NCI-H1048 (cell line): ENCODE results near the gene SNF8.
"Not testable (repeated sequence)": the region's sequence is repeated elsewhere in the genome, so short reads cannot be mapped to it uniquely, and the experiment has no call there.

Experiments used
- DNase-seq: peaks from one replicate; lab custom pipeline; 2025; lab: John Stamatoyannopoulos, UW

SNF8 gene, protein sequence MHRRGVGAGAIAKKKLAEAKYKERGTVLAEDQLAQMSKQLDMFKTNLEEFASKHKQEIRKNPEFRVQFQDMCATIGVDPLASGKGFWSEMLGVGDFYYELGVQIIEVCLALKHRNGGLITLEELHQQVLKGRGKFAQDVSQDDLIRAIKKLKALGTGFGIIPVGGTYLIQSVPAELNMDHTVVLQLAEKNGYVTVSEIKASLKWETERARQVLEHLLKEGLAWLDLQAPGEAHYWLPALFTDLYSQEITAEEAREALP

DNA sequence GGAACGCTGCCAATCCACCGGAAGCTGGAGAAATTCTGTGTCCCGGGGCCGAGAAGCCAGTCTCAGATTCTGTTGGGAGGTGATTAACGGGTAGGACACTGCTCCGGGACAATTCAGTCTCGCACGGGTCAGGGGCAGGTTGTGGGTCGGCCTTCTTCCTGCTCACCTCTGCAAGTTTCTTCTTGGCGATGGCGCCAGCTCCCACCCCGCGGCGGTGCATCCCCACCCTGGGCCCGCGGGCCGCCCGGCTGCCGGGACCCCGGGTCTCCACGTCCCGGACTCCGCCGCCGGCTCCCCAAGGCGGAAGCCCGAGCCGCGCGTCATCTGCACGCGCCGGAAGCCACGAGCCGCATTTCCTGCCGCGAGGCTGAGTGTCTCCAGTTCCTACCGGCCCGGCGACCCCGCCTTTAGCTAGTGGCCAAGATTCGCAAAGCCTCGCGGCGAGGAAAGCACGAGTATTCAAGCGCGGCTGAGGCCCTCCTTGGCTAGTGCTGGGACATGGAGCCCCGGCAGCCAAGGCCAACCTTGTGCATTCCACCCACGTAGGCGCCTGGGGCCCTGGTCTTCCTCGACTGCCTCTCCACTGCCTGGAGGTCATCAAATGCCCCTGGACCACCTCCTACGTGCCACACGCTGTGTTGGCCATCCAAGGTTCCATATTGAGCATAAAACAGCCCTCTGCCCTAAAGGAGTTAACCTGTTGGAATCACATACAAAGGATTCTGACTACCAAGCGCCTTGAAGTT, at the start of gene SNF8:
Gene SNF8, minus strand, starts transcription at position 328 of the 746 bp plus-strand sequence. Its CDS starts 108 bp downstream, at position 220.
- DNase-seq = peak; percentile 62

DNA sequence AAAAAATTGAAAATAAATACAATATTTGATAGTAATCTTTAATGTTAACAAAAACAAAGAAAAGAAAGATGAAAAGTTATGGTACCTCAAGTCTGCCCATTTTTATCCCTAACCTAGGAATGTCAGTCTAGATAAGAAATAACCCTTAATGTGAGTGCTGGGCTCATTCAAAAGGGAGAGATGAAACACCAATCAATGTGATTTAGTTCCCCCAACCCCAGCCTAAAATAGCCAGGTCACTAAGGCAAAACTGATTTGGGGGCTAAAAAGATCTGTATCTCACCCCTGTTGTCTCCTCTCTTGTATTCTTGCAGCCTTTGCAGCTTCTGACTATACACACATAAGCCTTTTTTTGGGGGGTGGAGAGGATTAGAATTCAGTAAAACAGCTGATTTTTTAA, 49.3 kb upstream of the SNF8 start:
- DNase-seq = no peak

DNA sequence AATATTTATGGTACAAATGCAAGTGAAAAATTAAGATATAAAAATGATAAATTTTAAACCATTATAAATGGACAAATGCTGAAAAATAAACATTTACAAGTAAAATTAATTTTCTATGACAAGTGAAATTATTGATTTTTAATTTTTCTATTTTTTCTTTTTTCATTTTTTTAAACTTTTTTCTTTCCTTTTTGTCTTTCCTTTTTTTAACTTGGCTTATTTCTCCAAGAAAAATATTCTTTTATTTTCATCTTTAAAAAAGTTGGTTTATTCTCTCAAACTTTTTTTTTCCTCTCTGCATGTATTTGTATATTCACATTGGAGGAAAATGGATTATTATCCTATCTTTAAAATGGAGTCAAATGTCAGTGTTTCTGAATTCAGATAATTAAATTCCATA, 48.7 kb upstream of the SNF8 start:
- DNase-seq = no peak

DNA sequence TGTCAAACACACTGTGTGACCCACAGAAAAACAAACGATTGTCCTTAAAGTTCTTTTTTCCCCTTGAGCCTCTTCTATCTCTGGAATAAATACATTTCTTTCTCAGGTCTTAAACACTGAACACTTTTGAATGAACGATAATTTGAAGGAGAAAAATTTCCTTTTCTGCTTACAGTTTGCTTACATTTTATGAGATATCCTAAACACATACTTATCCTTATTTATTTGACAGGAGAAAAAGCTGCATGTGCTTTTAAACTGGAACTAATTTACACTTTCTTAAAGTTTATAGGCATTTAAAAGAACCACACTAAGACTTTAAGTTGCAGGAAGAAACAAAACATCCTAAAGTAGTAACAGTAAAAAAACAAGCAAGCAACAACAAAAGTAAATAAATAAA, 47.8 kb upstream of the SNF8 start:
- no peak for DNase-seq

DNA sequence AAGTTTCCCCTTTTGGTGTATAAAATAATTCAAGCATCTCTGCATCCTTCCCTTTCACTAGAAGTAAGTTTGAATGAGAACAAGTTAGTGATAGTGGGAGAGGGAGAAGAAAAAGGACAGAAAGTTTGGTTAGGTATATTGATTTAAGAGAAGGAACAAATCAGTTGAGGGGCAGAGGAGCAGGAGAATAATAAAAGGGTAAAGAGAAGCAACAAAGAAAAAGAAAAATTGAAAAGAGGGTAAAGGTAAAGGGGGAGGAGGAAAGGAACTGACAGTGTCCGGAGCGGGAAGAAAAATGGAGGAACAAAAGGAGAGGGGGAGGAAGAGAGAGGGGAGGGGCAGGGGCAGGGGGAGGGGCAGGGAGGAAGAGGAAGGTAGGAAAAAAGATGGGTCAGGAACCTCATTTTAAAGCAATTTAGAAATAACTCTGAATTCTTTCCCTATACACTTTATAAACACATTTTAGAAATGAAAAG, 46.3 kb upstream of the SNF8 start:
- DNase-seq = no peak

DNA sequence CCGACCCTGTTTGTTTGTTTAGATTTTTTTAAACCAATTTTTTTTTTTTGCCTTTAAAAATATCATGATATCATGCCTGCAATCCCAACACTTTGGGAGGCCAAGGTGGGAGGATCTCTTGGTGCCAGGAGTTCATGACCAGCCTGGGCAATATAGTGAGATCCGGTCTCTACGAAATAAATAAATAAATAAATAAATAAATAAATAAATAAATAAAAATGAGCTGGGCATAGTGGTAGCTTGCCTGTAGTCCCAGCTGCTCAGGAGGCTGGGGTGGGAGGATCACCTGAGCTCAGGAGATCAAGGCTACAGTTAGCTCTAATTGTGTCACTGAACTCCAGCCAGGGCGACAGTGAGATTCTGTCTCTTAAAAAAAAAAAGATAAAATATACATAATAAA, 44.5 kb upstream of the SNF8 start:
- no peak for DNase-seq

DNA sequence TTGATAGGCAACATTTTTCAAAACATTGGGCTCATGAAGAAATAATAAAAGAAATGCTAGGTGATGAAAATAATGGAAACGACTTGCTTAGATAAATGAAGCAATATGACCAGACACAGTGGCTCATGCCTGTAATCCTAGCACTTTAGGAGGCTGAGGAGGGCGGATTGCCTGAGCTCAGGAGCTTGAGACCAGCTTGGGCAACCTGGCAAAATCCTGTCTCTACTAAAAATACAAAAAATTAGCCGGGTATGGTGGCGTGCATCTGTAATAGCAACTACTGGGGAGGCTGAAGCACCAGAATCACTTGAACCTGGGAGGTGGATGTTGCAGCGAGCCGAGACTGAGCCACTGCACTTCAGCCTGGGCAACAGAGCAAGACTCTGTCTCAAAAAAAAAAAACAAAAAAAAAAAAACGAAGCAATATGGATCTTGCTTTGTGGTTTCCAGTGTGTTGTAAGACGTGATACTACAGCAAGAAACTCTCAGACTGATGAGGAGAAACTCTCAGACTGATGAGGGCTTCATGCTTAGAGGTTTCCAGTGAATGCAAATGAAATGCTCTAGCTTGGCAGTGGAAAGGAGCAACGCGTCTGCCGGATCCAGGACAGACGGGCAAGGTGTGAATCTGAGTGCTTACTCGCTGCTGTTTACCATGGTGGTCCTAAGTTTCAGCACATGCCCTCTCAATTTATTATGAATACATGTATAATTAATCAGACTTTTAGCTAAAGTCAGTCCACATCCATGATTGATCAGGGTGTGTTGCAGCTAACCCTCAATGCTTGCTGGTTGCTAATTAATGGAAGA, 41.0 kb upstream of the SNF8 start:
- DNase-seq = no peak

DNA sequence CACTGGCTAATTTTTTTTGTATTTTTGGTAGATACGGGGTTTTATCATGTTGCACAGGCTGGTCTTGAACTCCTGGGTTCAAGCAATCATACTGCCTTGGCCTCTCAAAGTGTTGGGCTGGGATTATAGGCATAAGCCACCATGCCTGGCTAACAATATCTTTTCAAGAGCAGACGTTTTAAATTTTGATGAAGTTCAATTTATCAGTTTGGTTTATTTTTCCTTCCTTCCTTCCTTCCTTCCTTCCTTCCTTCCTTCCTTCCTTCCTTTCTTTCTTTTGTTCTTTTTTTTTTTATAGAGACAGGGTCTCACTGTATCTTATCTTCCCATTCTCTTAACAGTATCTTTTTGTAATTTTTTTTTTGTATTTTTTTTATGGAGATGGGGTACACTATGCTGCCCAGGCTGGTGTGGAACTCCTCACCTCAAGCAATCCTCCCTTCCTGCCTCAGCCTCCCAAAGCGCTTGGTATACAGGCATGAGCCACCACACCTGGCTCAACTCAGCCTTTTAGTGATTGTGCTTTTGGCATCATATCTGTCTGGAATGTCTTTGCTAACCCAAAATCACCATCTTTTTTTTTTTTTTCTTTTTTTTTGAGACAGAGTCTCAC, 37.4 kb upstream of the SNF8 start:
- no peak for DNase-seq

DNA sequence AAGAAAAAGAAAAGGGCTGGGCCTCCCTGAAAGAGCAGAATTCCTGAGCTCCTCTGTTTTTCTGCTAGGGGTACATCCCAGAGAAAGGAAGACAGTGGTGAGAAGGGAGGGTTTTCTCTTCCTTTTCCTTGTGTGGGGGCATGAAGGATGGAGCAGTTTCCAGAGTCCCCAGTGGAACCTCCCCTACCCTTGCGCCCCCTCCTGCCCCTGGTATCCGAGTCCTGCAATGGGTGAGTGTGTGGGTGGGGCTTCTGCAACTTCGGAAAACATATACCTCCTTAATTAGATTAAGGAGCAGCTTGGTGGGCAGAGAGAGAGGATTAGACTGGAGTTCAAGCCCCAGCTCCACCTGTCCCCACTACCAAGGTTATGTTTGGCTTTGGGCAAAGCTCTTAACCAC, 29.2 kb upstream of the SNF8 start:
- DNase-seq = no peak

DNA sequence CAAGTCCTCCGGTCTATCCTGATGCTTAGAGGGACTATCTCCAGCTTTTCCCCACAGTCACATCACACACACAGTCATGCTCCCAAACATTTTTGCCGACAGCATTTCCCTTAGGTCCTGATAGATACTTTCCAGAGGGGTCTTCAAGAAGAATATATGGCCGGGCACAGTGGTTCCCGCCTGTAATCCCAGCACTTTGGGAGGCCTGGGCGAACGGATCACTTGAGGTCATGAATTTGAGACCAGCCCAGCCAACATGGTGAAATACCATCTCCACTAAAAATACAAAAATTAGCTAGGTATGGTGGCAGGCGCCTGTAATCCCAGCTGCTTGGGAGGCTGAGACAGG, 28.1 kb upstream of the SNF8 start:
- DNase-seq = no peak

DNA sequence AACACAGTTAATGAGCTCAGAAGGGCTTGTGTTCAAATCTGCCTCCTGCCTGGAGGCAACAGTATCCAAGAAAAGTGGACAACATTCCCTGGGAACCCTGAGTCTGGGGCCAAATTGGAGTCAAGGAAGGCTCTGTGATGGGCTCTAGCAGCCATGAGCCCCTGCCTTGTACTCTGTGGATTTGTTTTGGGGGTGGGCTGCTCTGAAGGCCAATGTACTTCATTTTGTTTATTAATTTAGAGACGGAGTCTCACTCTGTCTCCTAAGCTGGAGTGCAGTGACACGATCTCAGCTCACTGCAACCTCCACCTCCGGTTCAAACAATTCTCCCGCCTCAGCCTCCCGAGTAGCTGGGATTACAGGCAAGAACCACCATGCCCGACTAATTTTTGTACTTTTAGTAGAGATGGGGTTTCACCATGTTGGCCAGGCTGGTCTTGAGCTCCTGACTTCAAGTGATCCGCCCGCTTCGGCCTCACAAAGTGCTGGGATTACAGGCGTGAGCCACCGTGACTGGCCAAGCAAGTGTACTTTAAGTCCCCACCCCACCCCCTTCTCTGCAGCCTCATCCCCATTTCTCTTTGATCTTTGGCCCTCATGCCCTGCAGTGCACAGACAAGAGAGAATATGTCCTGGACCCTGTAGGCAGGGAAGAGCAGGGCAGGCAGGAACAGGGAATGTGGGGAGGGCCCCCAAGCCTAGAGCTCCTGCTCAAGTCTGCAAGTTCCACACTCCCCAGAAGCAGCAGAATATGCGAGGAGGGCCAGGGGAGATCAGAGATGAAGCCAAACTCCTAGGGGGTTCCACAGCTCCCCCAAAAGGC, 26.4 kb upstream of the SNF8 start:
- DNase-seq = no peak

DNA sequence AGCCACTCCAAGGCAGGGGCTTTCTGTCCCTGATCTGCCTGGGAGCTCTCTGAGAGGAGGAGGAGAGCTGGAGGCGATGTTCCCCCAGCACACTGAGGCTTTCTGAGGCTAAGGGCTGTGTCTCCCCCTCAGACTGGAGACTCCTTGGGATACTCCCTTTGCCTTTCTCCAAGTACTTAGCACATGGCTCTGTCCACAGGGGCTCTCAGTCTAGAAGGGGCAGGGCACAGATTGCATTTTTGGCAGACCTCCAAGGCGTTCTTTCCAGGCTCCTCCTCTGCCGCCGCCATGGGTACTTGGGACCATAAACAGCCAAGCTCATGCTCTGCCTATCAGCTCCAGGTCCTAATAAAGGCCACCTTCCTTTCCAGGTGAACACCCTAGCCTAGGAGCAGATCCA, 25.6 kb upstream of the SNF8 start:
- no peak for DNase-seq

DNA sequence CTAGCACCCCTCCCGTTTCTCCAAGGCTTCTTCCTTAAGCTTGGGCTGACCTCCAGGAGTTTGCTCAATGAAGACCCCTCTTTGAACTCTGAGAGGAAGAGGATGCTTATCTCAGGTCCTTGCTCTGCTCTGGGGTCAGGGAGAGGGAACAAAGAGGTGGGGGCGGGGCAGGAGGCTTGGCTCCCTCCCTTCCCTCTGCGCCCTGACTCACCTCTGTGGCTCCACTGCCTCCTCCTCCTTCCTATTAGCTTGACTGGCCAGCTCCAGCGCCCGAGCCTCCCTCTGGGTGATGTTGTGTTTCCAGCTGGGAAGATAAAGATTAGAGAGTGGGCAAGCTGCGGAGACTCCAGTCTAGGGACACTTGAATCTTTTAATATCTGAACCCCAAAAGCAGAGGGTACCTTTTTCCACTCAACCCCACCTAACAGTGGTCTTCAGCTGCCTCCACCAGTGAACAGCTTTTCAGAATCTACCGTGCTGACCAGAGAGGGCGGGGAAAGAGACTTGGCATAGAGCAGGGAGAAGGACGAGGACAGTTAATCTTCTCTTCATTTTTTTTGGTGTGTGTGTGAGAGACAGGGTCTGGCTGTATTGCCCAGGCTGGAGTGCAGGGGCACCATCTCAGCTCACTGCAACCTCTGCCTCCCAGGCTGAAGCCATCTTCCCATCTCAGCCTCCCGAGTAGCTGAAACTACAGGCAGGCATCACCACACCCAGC, 17.0 kb upstream of the SNF8 start:
- DNase-seq = no peak

DNA sequence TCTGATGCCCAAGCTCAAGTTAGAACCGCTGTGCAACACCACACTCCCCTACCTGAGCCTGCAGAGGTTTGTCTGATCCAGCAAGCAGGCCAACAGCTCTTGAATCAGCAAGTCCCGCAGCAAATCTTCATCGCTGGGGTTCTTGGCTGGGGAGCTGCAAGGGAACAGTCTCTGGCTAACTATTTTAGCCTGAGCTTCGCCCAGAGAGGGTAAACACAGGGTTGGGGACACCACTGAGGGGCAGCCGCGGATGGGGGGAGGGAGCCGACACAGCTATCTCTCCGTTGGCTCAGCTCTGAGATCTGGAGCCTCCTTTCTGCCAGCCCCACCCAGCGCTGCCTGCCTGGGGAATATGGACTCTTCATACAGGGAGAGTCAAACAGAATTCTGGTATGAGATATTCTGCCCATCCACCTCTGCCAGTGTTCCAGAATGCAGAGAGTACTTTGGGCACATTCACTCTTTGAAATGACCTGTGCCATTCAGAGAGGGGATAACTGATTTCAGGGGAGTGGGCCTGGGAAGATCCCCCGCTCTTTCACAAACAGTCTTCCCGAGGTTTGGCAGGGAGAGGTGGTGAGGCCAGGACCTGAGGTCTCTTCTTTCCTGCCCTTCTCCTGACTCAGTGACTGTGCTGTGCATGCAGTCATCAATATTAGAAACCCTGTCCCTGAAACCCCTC, 16.3 kb upstream of the SNF8 start:
- DNase-seq = no peak

DNA sequence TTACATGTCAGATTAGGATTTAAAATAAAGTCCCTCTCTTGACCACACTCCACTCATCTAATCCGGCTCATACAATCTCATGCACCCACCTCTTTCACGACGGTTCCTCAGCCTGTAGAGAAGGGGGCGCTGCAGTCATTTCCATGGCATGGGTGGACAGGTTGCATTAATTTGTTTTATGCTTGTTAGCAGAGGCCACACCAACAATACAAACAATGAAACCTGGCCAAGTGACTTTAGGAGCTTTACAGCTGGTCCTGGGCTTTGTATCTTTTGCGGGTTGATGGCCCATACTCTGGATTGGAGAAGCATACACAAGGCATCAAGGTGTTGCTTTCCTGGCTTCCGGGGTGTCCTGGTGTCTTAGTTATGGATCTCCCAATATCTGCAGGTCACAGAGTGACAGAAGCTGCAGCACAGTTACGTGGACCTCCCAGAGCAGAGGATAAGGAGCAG, 9.7 kb upstream of the SNF8 start:
- no peak for DNase-seq

DNA sequence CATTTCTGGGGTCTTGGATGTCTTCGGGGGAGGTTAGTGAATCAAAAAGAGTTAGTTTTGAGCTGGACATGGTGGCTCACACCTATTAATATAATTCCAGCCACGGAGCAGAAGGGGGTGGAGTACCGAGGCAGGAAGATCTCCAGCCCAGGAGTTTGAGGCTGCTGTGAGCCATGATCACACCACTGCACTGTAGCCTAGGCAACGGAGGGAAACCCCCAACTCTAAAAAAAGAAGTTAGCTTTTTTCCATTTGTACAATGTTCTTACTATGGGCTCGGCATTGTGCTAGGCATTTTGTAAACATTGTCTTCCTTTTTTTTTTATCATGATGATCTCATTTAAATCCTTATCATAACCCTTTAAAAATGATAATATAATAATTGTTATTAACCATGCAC, 8.3 kb upstream of the SNF8 start:
- no peak for DNase-seq

DNA sequence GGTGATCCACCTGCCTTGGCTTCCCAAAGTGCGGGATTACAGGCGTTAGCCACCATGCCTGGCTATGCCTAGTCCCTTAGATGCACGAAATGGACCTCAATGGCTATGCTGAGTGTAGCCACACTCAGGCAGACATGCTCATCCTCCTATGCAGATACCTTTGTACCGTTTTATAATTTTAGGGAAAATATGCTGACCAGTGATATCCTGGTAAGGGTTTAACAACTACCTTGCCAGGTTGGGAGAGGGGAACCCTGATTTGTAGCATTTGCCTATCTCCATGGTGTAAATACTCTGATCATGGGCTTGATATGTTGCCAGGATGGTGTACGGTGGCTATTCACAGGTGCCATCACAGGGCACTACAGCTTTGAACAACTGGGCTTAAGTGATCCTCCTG, 6.9 kb upstream of the SNF8 start:
- DNase-seq = no peak

DNA sequence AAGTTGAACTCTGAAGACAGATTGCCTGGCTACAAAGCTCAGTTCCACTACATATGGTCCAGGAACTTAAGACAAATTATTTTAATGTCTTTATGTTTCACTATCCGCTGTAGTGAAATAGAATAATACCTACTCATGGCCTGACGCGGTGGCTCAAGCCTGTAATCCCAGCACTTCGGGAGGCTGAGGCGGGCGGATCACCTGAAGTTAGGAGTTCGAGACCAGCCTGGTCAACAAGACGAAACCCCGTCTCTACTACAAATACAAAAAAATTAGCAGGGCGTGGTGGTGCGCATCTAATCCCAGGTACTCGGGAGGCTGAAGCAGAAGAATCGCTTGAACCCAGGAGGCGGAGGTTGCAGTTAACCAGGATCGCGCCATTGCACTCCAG, 614 bp upstream of the SNF8 start:
- DNase-seq = not testable (repeated sequence)

DNA sequence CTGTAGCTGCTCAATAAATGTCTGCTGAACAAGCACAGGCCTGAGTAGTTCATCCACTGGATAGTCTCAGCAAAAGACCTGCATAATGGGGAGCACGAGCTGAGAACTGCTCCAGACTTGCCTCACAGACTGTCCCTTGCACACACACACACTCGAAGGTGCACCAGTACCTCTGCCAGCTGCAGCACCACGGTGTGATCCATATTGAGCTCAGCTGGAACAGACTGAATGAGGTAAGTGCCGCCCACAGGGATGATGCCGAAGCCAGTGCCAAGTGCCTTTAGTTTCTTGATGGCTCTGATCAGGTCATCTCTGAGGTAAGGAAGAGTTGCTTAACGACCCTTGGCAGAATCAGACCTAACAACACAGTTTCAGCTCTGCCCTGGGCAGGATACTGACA, 11.6 kb downstream of the SNF8 start:
- no peak for DNase-seq

DNA sequence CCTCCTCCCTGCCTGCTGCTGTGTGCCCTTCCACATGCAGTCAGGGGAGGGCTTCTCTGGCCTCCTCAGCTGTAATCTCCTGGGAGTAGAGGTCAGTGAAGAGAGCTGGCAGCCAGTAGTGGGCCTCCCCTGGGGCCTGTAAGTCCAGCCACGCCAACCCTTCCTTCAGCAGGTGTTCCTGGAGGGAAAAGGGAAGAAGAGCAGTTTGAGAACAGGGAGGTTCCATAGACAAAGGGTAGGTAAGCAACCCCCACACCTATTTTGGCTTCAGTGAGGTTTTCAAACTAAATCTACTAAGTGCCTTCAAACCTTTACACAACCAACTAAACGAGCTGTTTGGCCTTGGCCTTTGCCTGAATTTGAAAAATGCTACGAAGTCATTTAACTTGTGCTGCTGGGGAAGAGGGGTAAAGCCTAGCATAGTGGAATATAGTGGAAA, 14.2 kb downstream of the SNF8 start:
- no peak for DNase-seq
